ENCODE results near the gene FRMD4A.

FRMD4A gene

GRCh38 chr10:14086596-14086995 is 244.1 kb downstream of the FRMD4A start:
- TF ChIP-seq, protein P1, sequence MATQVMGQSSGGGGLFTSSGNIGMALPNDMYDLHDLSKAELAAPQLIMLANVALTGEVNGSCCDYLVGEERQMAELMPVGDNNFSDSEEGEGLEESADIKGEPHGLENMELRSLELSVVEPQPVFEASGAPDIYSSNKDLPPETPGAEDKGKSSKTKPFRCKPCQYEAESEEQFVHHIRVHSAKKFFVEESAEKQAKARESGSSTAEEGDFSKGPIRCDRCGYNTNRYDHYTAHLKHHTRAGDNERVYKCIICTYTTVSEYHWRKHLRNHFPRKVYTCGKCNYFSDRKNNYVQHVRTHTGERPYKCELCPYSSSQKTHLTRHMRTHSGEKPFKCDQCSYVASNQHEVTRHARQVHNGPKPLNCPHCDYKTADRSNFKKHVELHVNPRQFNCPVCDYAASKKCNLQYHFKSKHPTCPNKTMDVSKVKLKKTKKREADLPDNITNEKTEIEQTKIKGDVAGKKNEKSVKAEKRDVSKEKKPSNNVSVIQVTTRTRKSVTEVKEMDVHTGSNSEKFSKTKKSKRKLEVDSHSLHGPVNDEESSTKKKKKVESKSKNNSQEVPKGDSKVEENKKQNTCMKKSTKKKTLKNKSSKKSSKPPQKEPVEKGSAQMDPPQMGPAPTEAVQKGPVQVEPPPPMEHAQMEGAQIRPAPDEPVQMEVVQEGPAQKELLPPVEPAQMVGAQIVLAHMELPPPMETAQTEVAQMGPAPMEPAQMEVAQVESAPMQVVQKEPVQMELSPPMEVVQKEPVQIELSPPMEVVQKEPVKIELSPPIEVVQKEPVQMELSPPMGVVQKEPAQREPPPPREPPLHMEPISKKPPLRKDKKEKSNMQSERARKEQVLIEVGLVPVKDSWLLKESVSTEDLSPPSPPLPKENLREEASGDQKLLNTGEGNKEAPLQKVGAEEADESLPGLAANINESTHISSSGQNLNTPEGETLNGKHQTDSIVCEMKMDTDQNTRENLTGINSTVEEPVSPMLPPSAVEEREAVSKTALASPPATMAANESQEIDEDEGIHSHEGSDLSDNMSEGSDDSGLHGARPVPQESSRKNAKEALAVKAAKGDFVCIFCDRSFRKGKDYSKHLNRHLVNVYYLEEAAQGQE (IDR thresholded peaks at IDR 0.05; ENCODE audit: insufficient replicate concordance, low read depth), result no peak
- Histone ChIP-seq H3K27ac (replicated peaks) (no peak overlapping the region), H3K4me3 (replicated peaks; ENCODE audit: insufficient read depth, low read length) (no peak overlapping the region), H3K27me3 (ENCODE audit: insufficient read depth, poor library complexity, severe bottlenecking) (no peaks in the 10 kb centered on the region)
- DNase-seq (ENCODE audit: low read depth in 1 of 2, low spot score in 1 of 2), result no peak

- no peak for DNase-seq (ENCODE audit: low read depth in 1 of 2, low spot score in 1 of 2)
- H3K4me3 ChIP-seq (replicated peaks; ENCODE audit: insufficient read depth, low read length), result no peak overlapping the region
- no peak overlapping the region for H3K27ac ChIP-seq (replicated peaks)
- no peak for TF ChIP-seq SPI1 (IDR thresholded peaks at IDR 0.05; ENCODE audit: borderline replicate concordance, low read depth)
- TF ChIP-seq CTCF (IDR thresholded peaks at IDR 0.05; ENCODE audit: insufficient read depth, low read length), result no peak
- no peak for TF ChIP-seq GABPA (IDR thresholded peaks at IDR 0.05; ENCODE audit: low read depth)
- H3K27me3 ChIP-seq (ENCODE audit: insufficient read depth, poor library complexity, severe bottlenecking), result no peaks in the 10 kb centered on the region
Measured at GRCh38 chr10:14084875-14085274, 245.8 kb downstream of the FRMD4A start.

DNA sequence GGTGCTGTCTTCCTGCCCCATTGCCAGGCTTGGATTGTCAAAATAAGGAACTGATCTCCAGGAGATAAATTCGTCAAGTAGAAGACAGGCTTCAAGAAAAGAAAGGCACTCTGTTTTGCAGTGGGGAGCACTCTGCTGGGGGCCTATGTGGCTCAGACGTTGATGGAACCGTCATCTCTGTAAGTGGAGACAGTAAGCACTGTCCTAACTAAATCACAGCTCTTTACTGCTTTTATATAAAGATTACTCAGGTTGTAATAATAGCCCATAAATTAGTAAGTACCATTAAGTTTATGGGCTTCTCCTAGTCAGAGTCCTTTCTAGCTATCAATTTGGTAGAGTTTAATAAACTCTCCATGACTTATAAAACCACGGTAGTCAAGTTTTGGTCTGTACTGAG is 249.9 kb downstream of the FRMD4A start:
- no peak overlapping the region for H3K27ac ChIP-seq (replicated peaks)
- TF ChIP-seq GABPA (IDR thresholded peaks at IDR 0.05; ENCODE audit: low read depth) (no peak), SPI1 (IDR thresholded peaks at IDR 0.05; ENCODE audit: borderline replicate concordance, low read depth) (no peak), CTCF (IDR thresholded peaks at IDR 0.05; ENCODE audit: insufficient read depth, low read length) (no peak), POLR2AphosphoS5 (IDR thresholded peaks at IDR 0.05; ENCODE audit: low read depth) (no peak)
- TF ChIP-seq, protein P1 (IDR thresholded peaks at IDR 0.05; ENCODE audit: insufficient replicate concordance, low read depth), result no peak

GRCh38 chr10:14077430-14077829 is 253.3 kb downstream of the FRMD4A start:
- H3K27me3 ChIP-seq (ENCODE audit: insufficient read depth, poor library complexity, severe bottlenecking), result no peaks in the 10 kb centered on the region
- no peak for DNase-seq (ENCODE audit: low read depth in 1 of 2, low spot score in 1 of 2)
- no peak overlapping the region for H3K4me3 ChIP-seq (replicated peaks; ENCODE audit: insufficient read depth, low read length)
- TF ChIP-seq, protein P1 (IDR thresholded peaks at IDR 0.05; ENCODE audit: insufficient replicate concordance, low read depth), result no peak
- H3K27ac ChIP-seq (replicated peaks), result no peak overlapping the region

More for the DNA sequence above, 249.9 kb downstream of the FRMD4A start:
- no peak overlapping the region for H3K4me3 ChIP-seq (replicated peaks; ENCODE audit: insufficient read depth, low read length)
- DNase-seq (ENCODE audit: low read depth in 1 of 2, low spot score in 1 of 2), result no peak
- H3K27me3 ChIP-seq (ENCODE audit: insufficient read depth, poor library complexity, severe bottlenecking), result no peaks in the 10 kb centered on the region

All from HL-60 (cell line).